Fibroblast of pulmonary artery (primary cell): Measurements from ENCODE around the gene BANF2.

Source experiments
- DNase-seq: peaks from one replicate; pipeline ENCODE4 v3.0.0-alpha.2; 2010; ENCODE audit warnings: low read depth
- H3K4me3 ChIP-seq: replicated peaks from 2 replicates; pipeline ENCODE4 v1.5.1; 2011; ENCODE audit warnings: low read depth, mild to moderate bottlenecking, control low read depth, low read length, moderate library complexity
- CTCF ChIP-seq: IDR thresholded peaks from 2 replicates; pipeline ENCODE4 v1.5.1; 2011; ENCODE audit warnings: mild to moderate bottlenecking, control low read depth, low read length, inconsistent platforms; ENCODE audit errors: missing control alignments

Gene BANF2

GRCh38 chr20:17683218-17684076, 16.3 kb upstream of the BANF2 start:
- TF ChIP-seq CTCF = no peak
- no peak overlapping the region for H3K4me3 ChIP-seq
- no peak for DNase-seq

GRCh38 chr20:17684077-17684888, 15.5 kb upstream of the BANF2 start:
- no peak for DNase-seq
- H3K4me3 ChIP-seq = no peak overlapping the region
- TF ChIP-seq CTCF = no peak

GRCh38 chr20:17685168-17685567, 14.6 kb upstream of the BANF2 start:
- no peak for TF ChIP-seq CTCF
- H3K4me3 ChIP-seq = no peak overlapping the region
- DNase-seq = no peak

- no peak overlapping the region for H3K4me3 ChIP-seq
- DNase-seq = no peak
- TF ChIP-seq CTCF = no peak
Measured at GRCh38 chr20:17687800-17688199, 12.0 kb upstream of the BANF2 start.

- no peak for DNase-seq
- H3K4me3 ChIP-seq = no peak overlapping the region
- no peak for TF ChIP-seq CTCF
Measured at GRCh38 chr20:17688965-17689364, 10.8 kb upstream of the BANF2 start.

- DNase-seq = no peak
- no peak overlapping the region for H3K4me3 ChIP-seq
Measured at GRCh38 chr20:17690144-17690543, 9.6 kb upstream of the BANF2 start.

More at GRCh38 chr20:17690144-17690543, 9.6 kb upstream of the BANF2 start:
- TF ChIP-seq CTCF = no peak
